ENCODE results near the gene LRMDA.

DNA sequence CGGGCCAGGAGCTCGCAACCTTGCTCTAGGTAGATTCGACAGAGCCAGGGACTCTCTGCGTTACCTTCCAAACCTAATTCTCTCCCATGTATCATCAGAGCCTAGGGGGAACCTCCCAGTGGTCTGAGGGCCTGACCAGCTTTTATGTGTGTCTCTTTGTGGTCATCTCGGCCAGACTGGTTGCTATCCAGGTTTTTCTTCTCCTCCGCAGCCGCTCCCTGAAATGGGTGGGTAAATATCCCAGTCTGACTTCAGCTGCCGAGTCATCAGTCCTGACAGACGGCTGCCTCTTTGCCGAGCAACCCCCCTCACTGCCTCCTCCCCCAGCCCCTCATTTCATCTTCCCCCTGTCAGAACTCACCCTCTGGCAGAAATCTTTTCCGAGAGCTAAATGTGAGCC lies 578.1 kb downstream of the LRMDA start:
- TF ChIP-seq NR2C2 (CRISPR knock-in tag; IDR thresholded peaks at IDR 0.05; ENCODE audit: borderline replicate concordance) (no peak), ZNF644 (CRISPR knock-in tag; IDR thresholded peaks at IDR 0.05; ENCODE audit: low read depth) (no peak), SNAPC4 (CRISPR knock-in tag; IDR thresholded peaks at IDR 0.05) (no peak), MYC (CRISPR knock-in tag; IDR thresholded peaks at IDR 0.05; ENCODE audit: borderline replicate concordance) (no peak), SMC3 (IDR thresholded peaks at IDR 0.05; ENCODE audit: low read length) (no peak), REST (IDR thresholded peaks at IDR 0.05; ENCODE audit: borderline replicate concordance in 1 of 2, low read depth in 1 of 2, low read length in 2 of 2) (no peak), RNF2 (conservative IDR thresholded peaks at IDR 0.05; ENCODE audit: low read depth) (no peak)
- TF ChIP-seq, protein P1, sequence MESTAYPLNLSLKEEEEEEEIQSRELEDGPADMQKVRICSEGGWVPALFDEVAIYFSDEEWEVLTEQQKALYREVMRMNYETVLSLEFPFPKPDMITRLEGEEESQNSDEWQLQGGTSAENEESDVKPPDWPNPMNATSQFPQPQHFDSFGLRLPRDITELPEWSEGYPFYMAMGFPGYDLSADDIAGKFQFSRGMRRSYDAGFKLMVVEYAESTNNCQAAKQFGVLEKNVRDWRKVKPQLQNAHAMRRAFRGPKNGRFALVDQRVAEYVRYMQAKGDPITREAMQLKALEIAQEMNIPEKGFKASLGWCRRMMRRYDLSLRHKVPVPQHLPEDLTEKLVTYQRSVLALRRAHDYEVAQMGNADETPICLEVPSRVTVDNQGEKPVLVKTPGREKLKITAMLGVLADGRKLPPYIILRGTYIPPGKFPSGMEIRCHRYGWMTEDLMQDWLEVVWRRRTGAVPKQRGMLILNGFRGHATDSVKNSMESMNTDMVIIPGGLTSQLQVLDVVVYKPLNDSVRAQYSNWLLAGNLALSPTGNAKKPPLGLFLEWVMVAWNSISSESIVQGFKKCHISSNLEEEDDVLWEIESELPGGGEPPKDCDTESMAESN (CRISPR knock-in tag; conservative IDR thresholded peaks at IDR 0.05): no peak
- TF ChIP-seq, protein P2, sequence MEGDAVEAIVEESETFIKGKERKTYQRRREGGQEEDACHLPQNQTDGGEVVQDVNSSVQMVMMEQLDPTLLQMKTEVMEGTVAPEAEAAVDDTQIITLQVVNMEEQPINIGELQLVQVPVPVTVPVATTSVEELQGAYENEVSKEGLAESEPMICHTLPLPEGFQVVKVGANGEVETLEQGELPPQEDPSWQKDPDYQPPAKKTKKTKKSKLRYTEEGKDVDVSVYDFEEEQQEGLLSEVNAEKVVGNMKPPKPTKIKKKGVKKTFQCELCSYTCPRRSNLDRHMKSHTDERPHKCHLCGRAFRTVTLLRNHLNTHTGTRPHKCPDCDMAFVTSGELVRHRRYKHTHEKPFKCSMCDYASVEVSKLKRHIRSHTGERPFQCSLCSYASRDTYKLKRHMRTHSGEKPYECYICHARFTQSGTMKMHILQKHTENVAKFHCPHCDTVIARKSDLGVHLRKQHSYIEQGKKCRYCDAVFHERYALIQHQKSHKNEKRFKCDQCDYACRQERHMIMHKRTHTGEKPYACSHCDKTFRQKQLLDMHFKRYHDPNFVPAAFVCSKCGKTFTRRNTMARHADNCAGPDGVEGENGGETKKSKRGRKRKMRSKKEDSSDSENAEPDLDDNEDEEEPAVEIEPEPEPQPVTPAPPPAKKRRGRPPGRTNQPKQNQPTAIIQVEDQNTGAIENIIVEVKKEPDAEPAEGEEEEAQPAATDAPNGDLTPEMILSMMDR (CRISPR knock-in tag; IDR thresholded peaks at IDR 0.05): no peak
- TF ChIP-seq, protein P3, sequence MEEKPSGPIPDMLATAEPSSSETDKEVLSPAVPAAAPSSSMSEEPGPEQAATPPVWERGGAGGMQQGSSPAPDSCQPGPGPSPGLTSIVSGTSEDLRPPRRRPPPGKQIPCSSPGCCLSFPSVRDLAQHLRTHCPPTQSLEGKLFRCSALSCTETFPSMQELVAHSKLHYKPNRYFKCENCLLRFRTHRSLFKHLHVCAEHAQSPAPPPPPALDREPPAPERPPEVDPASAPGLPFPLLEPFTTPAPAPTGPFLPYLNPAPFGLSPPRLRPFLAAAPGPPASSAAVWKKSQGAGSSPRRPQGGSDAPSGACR (CRISPR knock-in tag; IDR thresholded peaks at IDR 0.05): no peak

Data from HepG2 (cell line).